Loucy (cell line): ENCODE data around the gene DUSP5.

Experiments used
- H2AFZ ChIP-seq: fragments of 200-600 bp; sonication (generic); 2 replicates; pipeline ENCODE4 v1.6.0; 2016; ENCODE audit warnings: antibody characterized with exemption, mild to moderate bottlenecking, low read length, moderate library complexity
- H3F3A ChIP-seq: fragments of 200-600 bp; 2 replicates; pipeline ENCODE4 v1.6.0; 2016; ENCODE audit warnings: antibody characterized with exemption, low read depth, mild to moderate bottlenecking
- H3K27me3 ChIP-seq: fragments of 200-600 bp; sonication (generic); 2 replicates; pipeline ENCODE4 v1.6.1; 2014; ENCODE audit warnings: low read length, mild to moderate bottlenecking; ENCODE audit not compliant: insufficient read depth, poor library complexity, severe bottlenecking
- H3K36me3 ChIP-seq: fragments of 200-600 bp; sonication (generic); 2 replicates; pipeline ENCODE4 v1.6.1; 2016; ENCODE audit warnings: low read length; ENCODE audit not compliant: insufficient read depth
- H3K4me1 ChIP-seq: fragments of 200-600 bp; sonication (generic); 2 replicates; pipeline ENCODE4 v1.5.1; 2014; ENCODE audit warnings: low read length, mild to moderate bottlenecking; ENCODE audit not compliant: insufficient read depth, poor library complexity, severe bottlenecking
- H3K4me2 ChIP-seq: fragments of 200-600 bp; sonication (generic); 2 replicates; pipeline ENCODE4 v1.6.0; 2014; ENCODE audit warnings: antibody characterized with exemption, low read length, low read depth, mild to moderate bottlenecking; ENCODE audit not compliant: poor library complexity, severe bottlenecking
- H3K4me3 ChIP-seq: fragments of 200-600 bp; sonication (generic); 2 replicates; pipeline ENCODE4 v1.5.1; 2014; ENCODE audit warnings: low read length, mild to moderate bottlenecking, mixed read lengths; ENCODE audit not compliant: poor library complexity, severe bottlenecking
- H3K79me2 ChIP-seq: fragments of 200-600 bp; sonication (generic); 2 replicates; pipeline ENCODE4 v1.6.1; 2014; ENCODE audit warnings: low read length; ENCODE audit not compliant: insufficient read depth
- H3K9ac ChIP-seq: fragments of 200-600 bp; sonication (generic); 2 replicates; pipeline ENCODE4 v1.6.0; 2014; ENCODE audit warnings: mild to moderate bottlenecking, low read depth, low read length, moderate library complexity; ENCODE audit not compliant: poor library complexity, severe bottlenecking
- H3K9me2 ChIP-seq: fragments of 200-600 bp; sonication (generic); replicated peaks from 2 replicates; pipeline ENCODE4 v1.6.1; 2016; ENCODE audit warnings: low read depth, low read length, mixed read lengths
- H3K9me3 ChIP-seq: fragments of 200-600 bp; sonication (generic); 2 replicates; pipeline ENCODE4 v1.6.1; 2014; ENCODE audit warnings: mild to moderate bottlenecking, antibody characterized with exemption, low read length, low read depth; ENCODE audit not compliant: insufficient read depth
- H4K20me1 ChIP-seq: fragments of 200-600 bp; sonication (generic); 2 replicates; pipeline ENCODE4 v1.6.0; 2014; ENCODE audit warnings: antibody characterized with exemption, low read length, mild to moderate bottlenecking; ENCODE audit not compliant: insufficient read depth, poor library complexity, severe bottlenecking
- EZH2phosphoT487 ChIP-seq: fragments of 200-600 bp; IDR thresholded peaks from 2 replicates; pipeline ENCODE4 v1.6.1; 2018; ENCODE audit warnings: antibody characterized with exemption, mild to moderate bottlenecking, moderate library complexity, borderline replicate concordance
- TF ChIP-seq, protein P1 (sequence below): fragments of 200-600 bp; sonication (generic); conservative IDR thresholded peaks from 2 replicates; pipeline ENCODE4 v1.5.1; 2014; ENCODE audit warnings: mild to moderate bottlenecking, antibody characterized with exemption, low read length

DUSP5 gene, protein sequence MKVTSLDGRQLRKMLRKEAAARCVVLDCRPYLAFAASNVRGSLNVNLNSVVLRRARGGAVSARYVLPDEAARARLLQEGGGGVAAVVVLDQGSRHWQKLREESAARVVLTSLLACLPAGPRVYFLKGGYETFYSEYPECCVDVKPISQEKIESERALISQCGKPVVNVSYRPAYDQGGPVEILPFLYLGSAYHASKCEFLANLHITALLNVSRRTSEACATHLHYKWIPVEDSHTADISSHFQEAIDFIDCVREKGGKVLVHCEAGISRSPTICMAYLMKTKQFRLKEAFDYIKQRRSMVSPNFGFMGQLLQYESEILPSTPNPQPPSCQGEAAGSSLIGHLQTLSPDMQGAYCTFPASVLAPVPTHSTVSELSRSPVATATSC

DNA sequence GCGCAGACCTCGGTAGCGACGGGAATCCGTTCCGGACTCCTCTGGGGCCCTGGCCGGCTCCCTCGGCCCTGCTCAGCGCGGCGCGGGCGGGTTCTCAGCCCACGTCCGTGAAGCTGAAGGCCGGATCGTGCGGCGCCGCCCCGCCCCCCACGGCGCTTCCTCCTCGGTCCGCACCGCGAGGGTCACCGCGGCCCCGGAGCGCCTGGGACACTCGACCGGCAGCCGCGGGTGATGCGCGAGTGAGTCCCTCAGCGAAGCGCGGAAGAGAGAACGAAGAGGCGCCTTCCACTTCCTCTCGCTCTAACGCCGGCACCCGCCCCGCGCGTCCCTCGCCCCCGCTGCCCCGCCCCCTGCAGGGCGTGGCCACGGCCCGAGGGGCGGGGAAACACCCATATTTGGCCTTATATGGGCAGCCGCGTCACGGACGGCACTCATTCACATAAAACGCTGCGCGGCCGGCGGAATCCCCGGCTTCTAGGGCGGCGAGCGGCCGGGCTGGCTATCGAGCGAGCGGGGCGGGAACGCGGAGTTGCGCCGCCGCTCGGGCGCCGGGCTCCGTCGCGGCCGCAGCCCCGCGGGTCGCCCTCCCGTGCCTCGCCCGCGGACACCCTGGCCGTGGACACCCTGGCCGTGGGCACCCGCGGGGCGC, at the start of gene DUSP5:
DUSP5 (plus strand) TSS at position 470 of the 649 bp plus-strand sequence. CDS start 215 bp downstream, outside the sequence.
- Histone ChIP-seq H2AFZ (peak within 1 kb of the TSS; percentile 94), H4K20me1 (peaks cover 17% of the 10 kb centered on the region)

GRCh38 chr10:110448682-110449418, 48.9 kb upstream of the DUSP5 start:
- Histone ChIP-seq H3K4me1 (no peaks in the 10 kb centered on the region), H3K4me2 (no peak overlapping the region), H3K9me3 (no peaks in the 10 kb centered on the region), H2AFZ (no peak overlapping the region), H3K4me3 (no peak overlapping the region), H3K27me3 (no peaks in the 10 kb centered on the region), H4K20me1 (no peaks in the 10 kb centered on the region), H3K9me2 (no peaks in the 10 kb centered on the region), H3F3A (no peaks in the 10 kb centered on the region), H3K79me2 (no peaks in the 10 kb centered on the region), H3K9ac (no peak overlapping the region), H3K36me3 (no peaks in the 10 kb centered on the region)
- TF ChIP-seq EZH2phosphoT487 = no peak
- TF ChIP-seq, protein P1, sequence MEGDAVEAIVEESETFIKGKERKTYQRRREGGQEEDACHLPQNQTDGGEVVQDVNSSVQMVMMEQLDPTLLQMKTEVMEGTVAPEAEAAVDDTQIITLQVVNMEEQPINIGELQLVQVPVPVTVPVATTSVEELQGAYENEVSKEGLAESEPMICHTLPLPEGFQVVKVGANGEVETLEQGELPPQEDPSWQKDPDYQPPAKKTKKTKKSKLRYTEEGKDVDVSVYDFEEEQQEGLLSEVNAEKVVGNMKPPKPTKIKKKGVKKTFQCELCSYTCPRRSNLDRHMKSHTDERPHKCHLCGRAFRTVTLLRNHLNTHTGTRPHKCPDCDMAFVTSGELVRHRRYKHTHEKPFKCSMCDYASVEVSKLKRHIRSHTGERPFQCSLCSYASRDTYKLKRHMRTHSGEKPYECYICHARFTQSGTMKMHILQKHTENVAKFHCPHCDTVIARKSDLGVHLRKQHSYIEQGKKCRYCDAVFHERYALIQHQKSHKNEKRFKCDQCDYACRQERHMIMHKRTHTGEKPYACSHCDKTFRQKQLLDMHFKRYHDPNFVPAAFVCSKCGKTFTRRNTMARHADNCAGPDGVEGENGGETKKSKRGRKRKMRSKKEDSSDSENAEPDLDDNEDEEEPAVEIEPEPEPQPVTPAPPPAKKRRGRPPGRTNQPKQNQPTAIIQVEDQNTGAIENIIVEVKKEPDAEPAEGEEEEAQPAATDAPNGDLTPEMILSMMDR = no peak

More for the DNA sequence above, at the start of gene DUSP5:
- Histone ChIP-seq H3K4me1 (peaks cover 48% of the 10 kb centered on the region), H3K4me3 (peak within 1 kb of the TSS; percentile 85), H3K9me3 (no peaks in the 10 kb centered on the region), H3K79me2 (peaks cover 15% of the 10 kb centered on the region), H3K9me2 (no peaks in the 10 kb centered on the region), H3K36me3 (no peaks in the 10 kb centered on the region), H3K4me2 (peak within 1 kb of the TSS; percentile 88), H3K9ac (peak within 1 kb of the TSS; percentile 74), H3K27me3 (no peaks in the 10 kb centered on the region), H3F3A (0 out of 2 replicates have a peak, but pooled peaks cover 3% of the 10 kb centered on the region)
- TF ChIP-seq EZH2phosphoT487 = no peak
- TF ChIP-seq, protein P1 = no peak

DNA sequence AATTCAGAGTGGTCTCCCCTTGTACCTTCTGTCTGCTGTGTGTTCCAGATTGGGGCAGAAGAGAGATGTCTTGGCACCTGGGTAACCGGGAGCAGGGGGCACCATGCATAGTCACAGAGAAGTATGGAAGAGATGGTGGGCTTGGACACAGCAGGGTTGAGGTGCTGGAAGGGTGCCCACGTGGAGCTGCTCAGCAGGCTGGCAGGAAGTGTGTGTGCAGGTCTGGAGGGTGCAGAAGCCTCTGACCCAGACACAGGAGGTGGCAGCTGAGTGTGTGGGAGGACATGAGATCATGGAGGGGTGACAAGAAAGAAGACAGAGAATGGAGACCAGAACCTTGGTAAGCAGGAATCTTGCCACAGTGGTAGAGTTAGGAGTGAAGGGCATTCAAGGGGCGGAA, 42.3 kb upstream of the DUSP5 start:
- Histone ChIP-seq H3K9me2 (no peaks in the 10 kb centered on the region), H3F3A (no peaks in the 10 kb centered on the region), H3K79me2 (no peaks in the 10 kb centered on the region), H3K9ac (no peak overlapping the region), H4K20me1 (no peaks in the 10 kb centered on the region), H3K36me3 (no peaks in the 10 kb centered on the region), H3K4me1 (peaks cover 26% of the 10 kb centered on the region), H3K27me3 (no peaks in the 10 kb centered on the region), H3K4me3 (no peak overlapping the region), H3K9me3 (no peaks in the 10 kb centered on the region), H3K4me2 (no peak overlapping the region), H2AFZ (no peak overlapping the region)
- TF ChIP-seq EZH2phosphoT487 = no peak
- TF ChIP-seq, protein P1 = no peak
